IPS-18c (cell line): Measurements from ENCODE around the gene TNIK.

Experiments used
- H3K4me3 ChIP-seq: 2 replicates; pipeline ENCODE4 v1.7.0; 2013; ENCODE audit warnings: low read depth, mild to moderate bottlenecking, low read length, moderate library complexity; ENCODE audit not compliant: insufficient read depth
- H3K9me3 ChIP-seq: one replicate; pipeline ENCODE4 v1.6.1; 2013; ENCODE audit warnings: mild to moderate bottlenecking, low read length, moderate library complexity; ENCODE audit not compliant: control insufficient read depth, insufficient read depth

Gene TNIK

GRCh38 chr3:171480526-171480925 is 20.3 kb upstream of the TNIK start:
- H3K4me3 ChIP-seq: no peak overlapping the region
- H3K9me3 ChIP-seq: no peaks in the 10 kb centered on the region

DNA sequence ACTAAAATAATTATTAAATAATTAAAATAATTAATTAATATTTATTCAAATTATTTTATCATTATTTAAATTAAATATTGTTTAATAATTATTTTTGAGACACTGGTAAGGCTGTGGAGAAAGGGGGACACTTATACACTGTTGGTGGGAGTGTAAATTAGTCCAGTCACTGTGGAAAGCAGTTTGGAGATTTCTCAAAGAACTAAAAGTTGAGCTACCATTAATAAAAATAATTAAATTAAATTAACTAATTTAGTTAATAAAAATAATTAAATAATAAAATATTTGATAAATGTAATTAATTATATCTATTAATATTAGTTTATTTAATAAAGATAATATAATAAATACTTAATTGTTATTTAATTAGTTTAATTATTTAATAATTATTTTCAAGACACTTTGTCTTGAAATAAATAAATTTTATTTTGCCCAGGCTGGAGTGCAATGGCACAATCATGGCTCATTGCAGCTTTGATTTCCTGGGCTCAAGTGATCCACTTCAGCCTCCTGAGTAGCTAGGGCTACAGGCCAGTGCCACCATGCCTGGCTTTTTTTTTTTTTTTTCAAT is 16.4 kb upstream of the TNIK start:
- Histone ChIP-seq H3K9me3 (no peaks in the 10 kb centered on the region), H3K4me3 (no peak overlapping the region)

DNA sequence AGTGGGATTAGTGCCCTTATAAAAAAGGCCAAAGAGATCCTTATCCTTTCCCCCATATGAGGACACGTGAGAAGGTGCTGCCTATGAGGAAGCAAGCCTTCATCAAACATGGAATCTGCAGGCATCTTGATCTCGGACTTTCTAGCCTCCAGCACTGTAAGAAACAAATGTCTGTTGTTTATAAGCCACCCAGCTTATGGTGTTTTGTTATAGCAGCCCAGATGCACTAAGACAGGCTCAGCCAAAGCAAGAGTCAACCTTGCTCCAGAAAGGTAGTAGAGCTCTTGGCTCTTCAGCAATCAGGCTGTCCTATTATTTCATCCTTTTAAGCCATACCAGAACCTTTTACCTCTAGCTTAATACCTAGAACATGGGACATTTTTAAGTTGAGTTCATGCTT is 12.3 kb upstream of the TNIK start:
- Histone ChIP-seq H3K9me3 (no peaks in the 10 kb centered on the region), H3K4me3 (no peak overlapping the region)

DNA sequence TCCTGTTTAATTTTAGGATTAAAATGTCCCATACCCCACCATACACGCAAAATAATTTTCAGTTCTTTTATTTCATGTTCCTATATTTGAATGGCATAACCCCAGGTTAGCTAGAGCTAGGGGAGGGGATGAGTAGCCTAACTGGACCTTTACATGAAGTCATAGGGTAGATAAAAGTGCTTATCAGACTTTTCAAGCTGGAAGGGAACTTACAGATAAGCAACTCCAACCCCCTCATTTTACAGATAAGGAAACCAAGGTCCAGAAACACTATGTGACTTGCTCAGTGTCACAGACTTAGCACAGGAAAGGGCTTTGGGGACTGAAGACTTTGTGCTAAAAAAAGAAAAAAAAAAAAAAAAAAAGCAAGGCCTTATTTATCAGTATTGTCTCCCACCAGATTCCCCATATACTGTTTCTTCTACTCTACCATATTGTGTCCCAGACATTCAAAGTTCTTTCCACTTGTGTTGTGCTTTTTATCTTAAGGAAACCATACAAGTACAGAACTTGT is 10.6 kb upstream of the TNIK start:
- H3K4me3 ChIP-seq: no peak overlapping the region
- no peaks in the 10 kb centered on the region for H3K9me3 ChIP-seq

DNA sequence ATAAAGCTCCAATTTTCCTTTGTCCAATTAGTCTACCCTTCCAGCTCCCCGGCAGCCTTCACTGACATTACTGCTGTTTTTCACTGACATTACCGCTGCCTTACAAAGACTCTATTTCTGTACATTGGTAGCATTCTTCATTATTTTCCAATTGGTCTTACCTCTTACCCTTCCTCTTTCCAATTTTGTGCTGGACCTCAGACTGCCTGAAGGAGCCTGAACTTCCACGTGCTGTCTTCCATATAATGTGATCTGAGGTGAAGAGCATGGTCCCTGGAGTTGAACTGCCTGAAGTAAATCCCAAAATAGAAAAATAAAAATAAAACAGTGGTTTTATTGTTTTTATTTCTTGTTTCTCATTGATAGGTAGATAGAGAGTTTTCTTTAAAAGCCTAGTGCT is 9.2 kb upstream of the TNIK start:
- Histone ChIP-seq H3K9me3 (no peaks in the 10 kb centered on the region), H3K4me3 (no peak overlapping the region)

DNA sequence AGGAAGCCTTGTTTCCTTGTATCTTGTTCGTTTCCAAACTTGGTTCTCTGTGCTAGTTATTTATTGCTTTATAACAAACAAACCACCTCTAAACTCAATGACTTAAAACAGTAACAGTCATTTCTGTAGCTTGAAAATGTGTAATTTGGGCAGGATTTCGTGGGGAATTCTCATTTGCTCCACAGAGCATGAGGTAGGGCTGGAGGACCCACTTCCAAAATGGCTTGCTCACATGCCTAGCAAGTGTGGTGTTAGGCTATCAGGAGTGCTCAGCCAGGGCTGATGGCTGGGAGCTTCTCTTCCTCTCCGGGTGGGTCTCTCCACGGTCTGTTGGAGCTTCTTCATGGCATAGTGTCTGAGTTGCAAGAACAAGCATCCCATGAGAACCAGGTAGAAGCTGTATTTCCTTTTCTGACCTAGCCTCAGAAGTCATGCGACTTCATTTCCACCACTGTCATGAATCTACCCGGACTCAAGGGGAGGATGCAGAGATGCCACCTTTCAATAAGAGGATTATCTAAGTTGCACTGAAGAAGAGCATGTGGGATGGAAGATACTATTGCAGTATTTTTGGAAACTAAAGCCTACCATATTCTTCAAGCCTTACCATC is 8.2 kb upstream of the TNIK start:
- Histone ChIP-seq H3K9me3 (no peaks in the 10 kb centered on the region), H3K4me3 (no peak overlapping the region)

DNA sequence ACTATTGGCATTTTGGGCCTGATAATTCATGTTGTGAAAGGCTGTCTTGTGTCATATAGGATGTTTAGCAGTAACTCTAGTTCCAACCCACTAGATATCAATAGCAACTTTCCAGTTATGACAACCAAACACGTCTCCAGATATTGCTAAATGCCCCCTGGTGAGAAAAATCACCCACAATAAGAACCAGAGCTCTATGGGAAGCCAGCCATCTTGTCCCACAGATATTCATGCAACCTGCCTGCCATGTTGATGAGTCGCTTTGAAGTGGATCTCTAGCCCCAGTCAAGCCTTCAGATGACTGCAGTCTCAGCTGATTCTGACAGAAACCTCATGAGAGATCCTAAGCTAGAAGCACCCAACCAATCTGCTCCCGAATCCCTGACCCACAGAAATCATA is 5.6 kb upstream of the TNIK start:
- Histone ChIP-seq H3K4me3 (no peak overlapping the region), H3K9me3 (no peaks in the 10 kb centered on the region)

- H3K4me3 ChIP-seq: no peak overlapping the region
- no peaks in the 10 kb centered on the region for H3K9me3 ChIP-seq
Measured at GRCh38 chr3:171464462-171464861, 4.3 kb upstream of the TNIK start.

DNA sequence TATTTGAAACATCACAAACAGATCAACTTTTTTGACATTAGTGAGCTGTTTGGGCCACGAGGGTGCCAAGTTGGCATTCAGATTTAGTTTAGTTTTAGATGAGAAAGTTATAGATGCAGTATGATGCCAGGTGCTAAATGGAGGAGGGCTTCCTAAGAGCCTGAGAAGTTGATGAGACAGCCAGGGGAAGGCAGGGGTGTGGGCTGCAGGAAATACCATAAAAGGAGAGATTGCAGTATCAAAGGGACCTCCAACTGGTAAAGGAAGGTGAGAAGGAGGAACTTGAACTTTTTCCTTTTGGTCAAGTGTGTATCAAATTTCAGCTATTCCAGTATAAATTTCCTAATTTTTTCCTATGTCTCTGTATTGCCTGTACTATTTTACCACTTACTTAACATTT is 2.0 kb upstream of the TNIK start:
- Histone ChIP-seq H3K9me3 (no peaks in the 10 kb centered on the region), H3K4me3 (no peak overlapping the region)

GRCh38 chr3:171461525-171461917 is 1.3 kb upstream of the TNIK start:
- Histone ChIP-seq H3K9me3 (no peaks in the 10 kb centered on the region), H3K4me3 (peak overlapping the region; percentile 64)

DNA sequence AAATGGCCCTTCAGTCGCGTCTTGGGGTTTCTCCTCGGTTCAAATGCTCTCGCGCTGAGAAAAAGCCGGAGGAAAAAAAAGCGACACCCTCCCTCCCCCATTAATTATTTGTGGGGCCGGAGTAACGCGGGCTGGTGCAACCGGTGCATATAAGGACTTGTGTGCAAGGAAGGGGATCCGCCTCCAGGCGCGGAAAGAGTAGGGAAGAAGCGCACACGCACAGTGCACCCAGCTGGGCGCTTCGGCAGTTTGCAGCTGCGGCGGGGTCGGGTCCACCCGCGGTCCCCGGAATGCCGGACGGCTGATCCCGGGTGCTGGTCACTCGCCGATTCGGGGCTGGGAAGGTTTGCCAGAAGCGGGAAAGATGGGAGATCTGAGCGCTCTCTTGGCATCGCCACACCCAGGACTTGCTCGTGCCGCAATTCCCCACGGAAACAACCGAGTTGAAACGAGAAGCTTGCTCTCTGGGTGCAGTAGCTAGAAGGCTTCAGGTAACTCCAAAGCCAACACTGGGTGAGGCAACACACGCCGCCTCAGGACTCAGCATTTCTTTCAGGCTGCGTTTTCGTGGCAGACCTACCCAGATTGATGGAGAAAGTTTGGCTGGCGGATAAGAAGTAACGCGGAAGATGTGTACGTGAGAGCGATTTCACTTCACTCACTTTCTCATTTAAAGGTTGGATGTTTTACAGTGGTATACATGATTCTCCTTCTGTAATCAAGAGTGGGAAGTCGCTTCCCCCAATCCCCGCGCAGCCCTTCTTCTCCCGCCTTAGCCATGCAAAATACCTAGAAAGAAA is 720 bp upstream of the TNIK start:
- peak overlapping the region; percentile 64 for H3K4me3 ChIP-seq
- no peaks in the 10 kb centered on the region for H3K9me3 ChIP-seq

DNA sequence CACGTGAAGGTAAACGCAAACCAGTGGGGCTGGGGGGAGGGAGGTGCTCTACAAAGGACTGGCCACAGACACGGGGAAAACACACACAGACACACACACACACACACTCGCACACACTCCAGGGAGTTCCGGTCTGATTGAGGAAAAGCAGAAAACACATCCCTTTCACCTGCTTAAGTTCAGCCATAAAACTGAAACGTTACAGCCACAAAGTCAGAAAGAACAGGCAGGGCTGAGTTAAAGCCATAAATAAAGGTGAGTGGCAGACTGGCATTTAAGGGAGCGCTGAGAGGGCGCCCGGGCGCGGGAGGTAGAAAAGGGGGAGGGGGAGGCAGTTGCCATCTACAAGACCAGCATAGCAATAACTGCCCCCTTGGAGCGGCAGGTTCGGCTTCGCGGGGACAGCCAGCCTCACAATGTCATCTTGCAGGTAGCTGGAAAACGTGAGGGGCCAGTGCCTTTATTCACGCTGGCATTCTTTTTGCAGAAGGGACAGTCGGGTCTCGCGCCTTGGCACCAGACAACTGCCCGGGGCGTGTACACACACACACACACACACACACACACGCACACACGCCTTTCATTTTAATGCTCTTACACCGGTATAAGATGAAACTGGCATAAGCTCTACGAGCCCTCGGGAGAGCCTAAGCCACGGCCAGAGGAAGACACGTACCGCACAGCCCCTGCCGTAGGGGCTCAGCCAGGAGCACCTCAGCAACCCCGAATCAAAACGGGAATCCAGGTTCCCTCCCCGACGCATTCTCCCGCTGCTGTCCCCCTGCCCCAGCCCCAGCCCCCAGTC is 866 bp downstream of the TNIK start:
- Histone ChIP-seq H3K4me3 (peak overlapping the region; percentile 64), H3K9me3 (no peaks in the 10 kb centered on the region)

GRCh38 chr3:171458864-171459136 is 1.4 kb downstream of the TNIK start:
- no peaks in the 10 kb centered on the region for H3K9me3 ChIP-seq
- H3K4me3 ChIP-seq: peak overlapping the region; percentile 64

- Histone ChIP-seq H3K9me3 (no peaks in the 10 kb centered on the region), H3K4me3 (peak overlapping the region; percentile 64)
Measured at GRCh38 chr3:171458071-171458863, 1.9 kb downstream of the TNIK start.

- Histone ChIP-seq H3K9me3 (no peaks in the 10 kb centered on the region), H3K4me3 (peak overlapping the region; percentile 64; the same call in 1 of the 2 replicates)
Measured at GRCh38 chr3:171457607-171458061, 2.6 kb downstream of the TNIK start.

GRCh38 chr3:171456765-171457606 is 3.2 kb downstream of the TNIK start:
- H3K4me3 ChIP-seq: 0 out of 2 replicates have a peak overlapping the region, but pooled peaks have one; percentile 64

More at GRCh38 chr3:171456765-171457606, 3.2 kb downstream of the TNIK start:
- H3K9me3 ChIP-seq: no peaks in the 10 kb centered on the region
